NT2/D1 (cell line): Measurements from ENCODE around the gene DTNB.

ENCODE experiments used
- SUZ12 ChIP-seq: IDR thresholded peaks from 2 replicates; pipeline ENCODE4 v1.6.1; 2011; ENCODE audit not compliant: insufficient read length, insufficient read depth; ENCODE audit errors: extremely low read depth
- YY1 ChIP-seq: IDR thresholded peaks from 2 replicates; pipeline ENCODE4 v1.6.1; 2011; ENCODE audit not compliant: insufficient read length, insufficient read depth
- ZNF274 ChIP-seq: IDR thresholded peaks from 2 replicates; pipeline ENCODE4 v1.6.1; 2011; ENCODE audit warnings: mild to moderate bottlenecking, low read depth, low read length

GRCh38 chr2:25624635-25625034, 48.7 kb downstream of the DTNB start:
- TF ChIP-seq YY1 = no peak
- TF ChIP-seq SUZ12 = no peak
- no peak for TF ChIP-seq ZNF274
